Measurements from ENCODE around the gene HOXD11. TPM values are rescaled to one million over a fixed set of nuclear protein-coding genes. Genes with fewer than 3 reads are reported as not detected.

Gene HOXD11
- total RNA-seq, 1 experiment from 2014 or later, result not detected

DNA sequence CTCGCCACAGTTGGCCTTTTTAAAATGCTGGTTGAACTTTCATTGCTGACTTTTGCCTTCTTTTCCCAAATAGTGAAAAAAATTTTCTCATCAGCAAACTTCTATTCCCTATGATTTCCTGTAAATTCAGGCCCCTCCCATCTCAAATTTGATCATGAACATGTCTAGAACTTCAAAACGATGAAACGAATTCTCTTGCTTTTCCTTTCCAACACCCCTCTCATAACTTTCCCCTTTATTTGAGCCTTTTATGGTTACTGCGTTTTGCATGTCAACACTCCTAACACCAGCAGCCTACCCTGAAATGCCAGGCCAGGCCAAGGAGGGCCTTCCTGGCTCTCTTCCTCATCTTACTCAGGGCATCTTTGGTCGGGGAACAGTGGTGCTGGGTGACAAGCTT lies 16.2 kb upstream of the HOXD11 start:
- no TSS peak for BruUV-seq (replicated peaks)
- POLR2A ChIA-PET, result no interaction called here
- CTCF ChIA-PET, result no interaction called here
- Mint-ChIP-seq H3K9me3 (ENCODE audit: unreplicated experiment) (no peaks in the 10 kb centered on the region), H3K4me1 (ENCODE audit: insufficient read depth, unreplicated experiment) (peaks cover 11% of the 10 kb centered on the region), H3K4me3 (ENCODE audit: unreplicated experiment) (no peak overlapping the region), H3K27ac (ENCODE audit: low read depth, unreplicated experiment) (no peak overlapping the region), H3K36me3 (ENCODE audit: insufficient read depth, unreplicated experiment) (peaks cover 6% of the 10 kb centered on the region), H3K27me3 (ENCODE audit: insufficient read depth, unreplicated experiment) (peaks cover 89% of the 10 kb centered on the region)
- DNase-seq (ENCODE audit: unreplicated experiment), result no peak
- TF ChIP-seq, protein P1, sequence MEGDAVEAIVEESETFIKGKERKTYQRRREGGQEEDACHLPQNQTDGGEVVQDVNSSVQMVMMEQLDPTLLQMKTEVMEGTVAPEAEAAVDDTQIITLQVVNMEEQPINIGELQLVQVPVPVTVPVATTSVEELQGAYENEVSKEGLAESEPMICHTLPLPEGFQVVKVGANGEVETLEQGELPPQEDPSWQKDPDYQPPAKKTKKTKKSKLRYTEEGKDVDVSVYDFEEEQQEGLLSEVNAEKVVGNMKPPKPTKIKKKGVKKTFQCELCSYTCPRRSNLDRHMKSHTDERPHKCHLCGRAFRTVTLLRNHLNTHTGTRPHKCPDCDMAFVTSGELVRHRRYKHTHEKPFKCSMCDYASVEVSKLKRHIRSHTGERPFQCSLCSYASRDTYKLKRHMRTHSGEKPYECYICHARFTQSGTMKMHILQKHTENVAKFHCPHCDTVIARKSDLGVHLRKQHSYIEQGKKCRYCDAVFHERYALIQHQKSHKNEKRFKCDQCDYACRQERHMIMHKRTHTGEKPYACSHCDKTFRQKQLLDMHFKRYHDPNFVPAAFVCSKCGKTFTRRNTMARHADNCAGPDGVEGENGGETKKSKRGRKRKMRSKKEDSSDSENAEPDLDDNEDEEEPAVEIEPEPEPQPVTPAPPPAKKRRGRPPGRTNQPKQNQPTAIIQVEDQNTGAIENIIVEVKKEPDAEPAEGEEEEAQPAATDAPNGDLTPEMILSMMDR (IDR thresholded peaks at IDR 0.05; ENCODE audit: unreplicated experiment), result no peak
- intact Hi-C loops (cut with micrococcal nuclease), result no loop called here

GRCh38 chr2:176091329-176092258 lies 15.5 kb upstream of the HOXD11 start:
- no peak overlapping the region for H3K4me3 Mint-ChIP-seq (ENCODE audit: unreplicated experiment)
- POLR2A ChIA-PET, result interaction anchor here (0.6 kb wide), 1 partner anchor 547 kb away, joined by 4 read pairs; no protein-coding TSS in a partner anchor
- CTCF ChIA-PET, result interaction anchor here (0.5 to 1.0 kb wide), 4 partner anchors 12 to 1401 kb away, joined by 3 read pairs; no protein-coding TSS in a partner anchor

GRCh38 chr2:176092270-176093144 lies 14.6 kb upstream of the HOXD11 start, which contains the start of gene HOXD13:
Gene HOXD13 (plus strand): TSS chr2:176092721. CDS start chr2:176092891, 170 bp downstream.
- no TSS peak for BruUV-seq (replicated peaks)
- POLR2A ChIA-PET, result no interaction called here
- peaks cover 2% of the 10 kb centered on the region for H3K36me3 Mint-ChIP-seq (ENCODE audit: insufficient read depth, unreplicated experiment)
- CTCF ChIA-PET, result interaction anchor here (0.5 to 1.0 kb wide), 3 partner anchors 13 to 19 kb away, joined by 3 read pairs; no protein-coding TSS in a partner anchor
- DNase-seq (ENCODE audit: unreplicated experiment), result no peak
- peaks cover 12% of the 10 kb centered on the region for H3K4me1 Mint-ChIP-seq (ENCODE audit: insufficient read depth, unreplicated experiment)
- TF ChIP-seq, protein P1 (IDR thresholded peaks at IDR 0.05; ENCODE audit: unreplicated experiment), result no peak
- H3K9me3 Mint-ChIP-seq (ENCODE audit: unreplicated experiment), result no peaks in the 10 kb centered on the region
- H3K4me3 Mint-ChIP-seq (ENCODE audit: unreplicated experiment), result no peak within 1 kb of the TSS
- intact Hi-C loops (cut with micrococcal nuclease), result no loop called here
- H3K27ac Mint-ChIP-seq (ENCODE audit: low read depth, unreplicated experiment), result no peak within 1 kb of the TSS
- H3K27me3 Mint-ChIP-seq (ENCODE audit: insufficient read depth, unreplicated experiment), result peaks cover 77% of the 10 kb centered on the region

More at GRCh38 chr2:176091329-176092258, 15.5 kb upstream of the HOXD11 start:
- DNase-seq (ENCODE audit: unreplicated experiment), result no peak
- peaks cover 6% of the 10 kb centered on the region for H3K36me3 Mint-ChIP-seq (ENCODE audit: insufficient read depth, unreplicated experiment)
- H3K4me1 Mint-ChIP-seq (ENCODE audit: insufficient read depth, unreplicated experiment), result peaks cover 9% of the 10 kb centered on the region
- no peaks in the 10 kb centered on the region for H3K9me3 Mint-ChIP-seq (ENCODE audit: unreplicated experiment)
- intact Hi-C loops (cut with micrococcal nuclease), result no loop called here
- peaks cover 86% of the 10 kb centered on the region for H3K27me3 Mint-ChIP-seq (ENCODE audit: insufficient read depth, unreplicated experiment)
- TF ChIP-seq, protein P1 (IDR thresholded peaks at IDR 0.05; ENCODE audit: unreplicated experiment), result no peak
- H3K27ac Mint-ChIP-seq (ENCODE audit: low read depth, unreplicated experiment), result no peak overlapping the region
- no TSS peak for BruUV-seq (replicated peaks)
